ENCODE data around the gene GCK. TPM values are rescaled to one million over a fixed set of nuclear protein-coding genes. Genes with fewer than 3 reads are reported as not detected.

The GCK gene
- total RNA-seq, 1 experiment from 2014 or later, result not detected

- peaks cover 24% of the 10 kb centered on the region for H3K4me1 ChIP-seq
- peak; percentile 93 to 96 for DNase-seq
- H3K27me3 ChIP-seq, result no peaks in the 10 kb centered on the region
- H3K27ac ChIP-seq, result peak overlapping the region; percentile 54
- H3K36me3 ChIP-seq, result no peaks in the 10 kb centered on the region
- no peaks in the 10 kb centered on the region for H3K9me3 ChIP-seq (replicated peaks)
- H3K4me3 ChIP-seq, result no peak overlapping the region
Observed at GRCh38 chr7:44163591-44163990, 25.6 kb downstream of the GCK start.

- Histone ChIP-seq H3K4me1 (peaks cover 24% of the 10 kb centered on the region), H3K9me3 (replicated peaks) (no peaks in the 10 kb centered on the region), H3K27ac (peak overlapping the region; percentile 54), H3K36me3 (no peaks in the 10 kb centered on the region), H3K4me3 (no peak overlapping the region), H3K27me3 (no peaks in the 10 kb centered on the region)
- peak in 1 of 2 experiments; percentile 35 for DNase-seq
Observed at GRCh38 chr7:44162785-44163395, 26.3 kb downstream of the GCK start.

- Histone ChIP-seq H3K4me3 (no peak overlapping the region), H3K36me3 (no peaks in the 10 kb centered on the region), H3K9me3 (replicated peaks) (no peaks in the 10 kb centered on the region), H3K27ac (no peak overlapping the region), H3K27me3 (no peaks in the 10 kb centered on the region), H3K4me1 (peaks cover 24% of the 10 kb centered on the region)
- DNase-seq, result no peak
Observed at GRCh38 chr7:44162179-44162578, 27.1 kb downstream of the GCK start.

- Histone ChIP-seq H3K36me3 (no peaks in the 10 kb centered on the region), H3K9me3 (replicated peaks) (no peaks in the 10 kb centered on the region), H3K4me1 (peaks cover 24% of the 10 kb centered on the region), H3K27ac (no peak overlapping the region), H3K4me3 (no peak overlapping the region), H3K27me3 (no peaks in the 10 kb centered on the region)
- no peak for DNase-seq
Observed at GRCh38 chr7:44161371-44161770, 27.9 kb downstream of the GCK start.

GRCh38 chr7:44159824-44160630, 29.2 kb downstream of the GCK start:
- Histone ChIP-seq H3K4me1 (peaks cover 24% of the 10 kb centered on the region), H3K9me3 (replicated peaks) (no peaks in the 10 kb centered on the region), H3K27me3 (no peaks in the 10 kb centered on the region; the same call in 1 of the 2 replicates), H3K36me3 (no peaks in the 10 kb centered on the region), H3K4me3 (no peak overlapping the region), H3K27ac (no peak overlapping the region)
- no peak for DNase-seq

- H3K4me1 ChIP-seq, result peaks cover 14% of the 10 kb centered on the region
- H3K36me3 ChIP-seq, result no peaks in the 10 kb centered on the region
- no peak overlapping the region for H3K4me3 ChIP-seq
- no peak for DNase-seq
- no peaks in the 10 kb centered on the region for H3K9me3 ChIP-seq (replicated peaks)
- no peak overlapping the region for H3K27ac ChIP-seq
- no peaks in the 10 kb centered on the region; the same call in 1 of the 2 replicates for H3K27me3 ChIP-seq
Observed at GRCh38 chr7:44158873-44159631, 30.2 kb downstream of the GCK start.

- DNase-seq, result no peak
- Histone ChIP-seq H3K27me3 (no peaks in the 10 kb centered on the region; the same call in 1 of the 2 replicates), H3K36me3 (no peaks in the 10 kb centered on the region)
Observed at GRCh38 chr7:44158096-44158872, 31.0 kb downstream of the GCK start.

GRCh38 chr7:44157116-44158080, 31.8 kb downstream of the GCK start:
- H3K27ac ChIP-seq, result no peak overlapping the region
- no peaks in the 10 kb centered on the region for H3K9me3 ChIP-seq (replicated peaks)
- no peak overlapping the region for H3K4me3 ChIP-seq
- H3K4me1 ChIP-seq, result peaks cover under 1% of the 10 kb centered on the region; the same call in 1 of the 2 replicates
- no peak for DNase-seq
- no peaks in the 10 kb centered on the region; the same call in 1 of the 2 replicates for H3K27me3 ChIP-seq
- H3K36me3 ChIP-seq, result no peaks in the 10 kb centered on the region

More at GRCh38 chr7:44158096-44158872, 31.0 kb downstream of the GCK start:
- H3K9me3 ChIP-seq (replicated peaks), result no peaks in the 10 kb centered on the region
- peaks cover 9% of the 10 kb centered on the region for H3K4me1 ChIP-seq
- no peak overlapping the region for H3K4me3 ChIP-seq
- H3K27ac ChIP-seq, result no peak overlapping the region

- Histone ChIP-seq H3K27me3 (no peaks in the 10 kb centered on the region; the same call in 1 of the 2 replicates), H3K4me1 (peaks cover 8% of the 10 kb centered on the region), H3K9me3 (replicated peaks) (no peaks in the 10 kb centered on the region), H3K36me3 (no peaks in the 10 kb centered on the region), H3K4me3 (no peak overlapping the region), H3K27ac (no peak overlapping the region)
- DNase-seq, result no peak
Observed at GRCh38 chr7:44156453-44157010, 32.7 kb downstream of the GCK start.

GRCh38 chr7:44155191-44156185, 33.8 kb downstream of the GCK start:
- no peak for DNase-seq
- Histone ChIP-seq H3K4me1 (peaks cover 19% of the 10 kb centered on the region), H3K4me3 (no peak overlapping the region), H3K27me3 (no peaks in the 10 kb centered on the region; the same call in 1 of the 2 replicates), H3K9me3 (replicated peaks) (no peaks in the 10 kb centered on the region), H3K27ac (no peak overlapping the region), H3K36me3 (no peaks in the 10 kb centered on the region)

GRCh38 chr7:44154703-44155102, 34.5 kb downstream of the GCK start:
- Histone ChIP-seq H3K27me3 (no peaks in the 10 kb centered on the region; the same call in 1 of the 2 replicates), H3K9me3 (replicated peaks) (no peaks in the 10 kb centered on the region), H3K4me1 (peaks cover 27% of the 10 kb centered on the region), H3K36me3 (no peaks in the 10 kb centered on the region), H3K4me3 (no peak overlapping the region), H3K27ac (no peak overlapping the region)
- DNase-seq, result no peak

GRCh38 chr7:44153948-44154335, 35.3 kb downstream of the GCK start:
- no peaks in the 10 kb centered on the region; the same call in 1 of the 2 replicates for H3K27me3 ChIP-seq
- no peaks in the 10 kb centered on the region for H3K9me3 ChIP-seq (replicated peaks)
- H3K36me3 ChIP-seq, result no peaks in the 10 kb centered on the region
- DNase-seq, result no peak
- H3K4me1 ChIP-seq, result peaks cover 30% of the 10 kb centered on the region
- H3K27ac ChIP-seq, result no peak overlapping the region
- H3K4me3 ChIP-seq, result no peak overlapping the region

Measured in SJCRH30 (cell line).